Measurements from ENCODE around the gene BCAP31.
"Not testable (repeated sequence)": the region's sequence is repeated elsewhere in the genome, so short reads cannot be mapped to it uniquely, and the experiment has no call there.

- not testable (repeated sequence) for TF ChIP-seq CTCF, POLR2A (IDR thresholded peaks at IDR 0.05)
Measured at GRCh38 chrX:153705403-153706060, 18.7 kb downstream of the BCAP31 start.

Measured in adrenal gland (tissue), 5 donors.